GM19463 (cell line): Measurements from ENCODE around the gene CLDN20.
"Not testable (repeated sequence)": the region's sequence is repeated elsewhere in the genome, so short reads cannot be mapped to it uniquely, and the experiment has no call there.

Source experiments
- ATAC-seq: cut with Tn5 transposase; IDR thresholded peaks from one replicate; pipeline ENCODE4 v1.9.1; 2021; ENCODE audit warnings: mild to moderate bottlenecking, moderate library complexity; ENCODE audit not compliant: unreplicated experiment

Gene CLDN20

DNA sequence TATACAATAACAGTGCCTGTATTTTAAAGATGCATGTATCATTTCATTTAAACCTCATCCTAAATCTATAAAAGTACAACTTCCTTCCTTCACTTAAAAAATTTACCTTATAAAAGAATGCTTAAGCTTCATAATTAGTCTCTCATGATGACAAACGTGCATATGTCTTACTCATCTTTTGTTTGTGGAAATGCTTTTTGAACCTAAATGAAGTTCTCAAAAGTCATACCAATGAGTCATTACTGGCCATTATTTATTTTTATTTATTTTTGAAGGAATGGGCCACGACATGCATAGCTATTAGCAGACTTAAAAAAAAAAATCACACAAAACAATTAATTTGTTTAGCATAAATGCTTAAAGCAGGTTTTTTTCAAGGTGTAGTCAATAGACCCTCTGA, 46.8 kb downstream of the CLDN20 start:
- ATAC-seq, result no peak

DNA sequence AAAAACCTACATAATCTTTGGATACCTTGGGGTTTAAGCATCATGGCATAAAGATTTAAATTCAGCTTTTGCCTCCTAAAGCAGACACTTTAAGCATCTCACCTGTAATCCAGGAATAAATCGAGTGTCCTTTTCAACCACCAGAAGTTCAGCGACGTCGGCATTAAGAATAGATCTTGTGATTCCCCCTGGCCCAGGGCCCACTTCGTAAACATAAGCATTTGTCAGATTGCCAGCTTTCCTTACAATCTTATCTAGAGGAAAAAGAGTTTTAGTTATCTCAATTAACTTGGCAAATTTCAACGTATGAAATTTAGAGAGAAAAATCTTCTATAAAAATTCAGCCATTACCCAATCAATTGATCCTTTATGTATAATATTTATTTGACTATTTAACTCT, 47.3 kb downstream of the CLDN20 start:
- no peak for ATAC-seq

DNA sequence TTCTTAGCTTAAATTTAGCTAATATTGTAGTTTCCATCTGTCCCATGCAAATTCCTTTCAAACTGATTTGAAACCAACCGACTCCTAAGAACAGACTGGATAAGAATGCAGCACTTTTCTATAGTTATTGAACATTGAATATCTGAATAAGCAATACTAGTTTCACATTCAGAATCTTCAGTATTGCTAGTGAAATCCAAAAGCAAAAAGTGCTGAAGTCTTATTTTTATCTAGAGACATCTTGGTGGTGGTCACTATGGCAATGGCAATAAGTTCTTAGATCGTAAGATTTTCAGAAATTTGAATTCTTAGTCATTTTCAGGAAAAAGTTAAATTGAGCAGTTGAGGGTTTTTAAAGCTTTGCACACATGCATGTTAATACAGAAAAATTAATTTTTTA, 47.8 kb downstream of the CLDN20 start:
- no peak for ATAC-seq

DNA sequence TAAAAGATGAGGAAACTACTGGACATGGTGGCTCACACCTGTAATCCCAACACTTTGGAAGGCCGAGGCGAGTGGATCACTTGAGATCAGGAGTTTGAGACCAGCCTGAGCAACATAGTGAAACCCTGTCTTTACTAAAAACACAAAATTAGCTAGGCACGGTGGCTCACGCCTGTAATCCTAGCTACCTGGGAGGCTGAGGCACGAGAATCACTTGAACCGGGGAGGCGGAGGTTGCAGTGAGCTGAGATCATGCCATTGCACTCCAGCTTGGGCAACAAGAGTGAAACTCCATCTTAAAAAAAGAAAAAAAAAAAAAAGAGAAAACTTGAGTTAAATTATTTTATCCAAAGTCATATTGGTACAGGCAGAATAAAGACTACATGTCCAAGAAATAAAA, 49.1 kb downstream of the CLDN20 start:
- not testable (repeated sequence) for ATAC-seq

DNA sequence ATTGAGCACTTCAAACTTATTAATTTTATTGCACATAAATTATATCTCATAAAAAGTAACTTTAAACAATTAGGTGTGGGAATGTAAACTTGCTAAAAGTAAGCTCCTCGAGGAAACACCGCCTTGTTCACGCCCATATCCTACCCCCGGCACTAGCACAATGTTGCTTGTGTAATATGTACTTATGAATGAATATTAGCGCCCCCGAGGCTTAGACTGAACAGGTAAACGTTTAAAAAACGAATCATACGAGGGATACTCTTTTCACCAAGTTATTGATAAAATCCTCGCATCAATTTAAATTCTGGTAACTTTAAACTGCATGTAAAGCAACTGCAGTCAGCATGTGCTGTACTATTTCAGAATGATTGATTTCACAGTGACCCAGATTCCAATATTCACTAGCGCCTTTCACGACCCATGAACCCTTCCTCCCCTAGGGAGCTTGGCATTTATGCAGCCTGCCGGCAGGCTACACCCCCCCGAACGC, 49.8 kb downstream of the CLDN20 start:
- peak; percentile 5 for ATAC-seq

DNA sequence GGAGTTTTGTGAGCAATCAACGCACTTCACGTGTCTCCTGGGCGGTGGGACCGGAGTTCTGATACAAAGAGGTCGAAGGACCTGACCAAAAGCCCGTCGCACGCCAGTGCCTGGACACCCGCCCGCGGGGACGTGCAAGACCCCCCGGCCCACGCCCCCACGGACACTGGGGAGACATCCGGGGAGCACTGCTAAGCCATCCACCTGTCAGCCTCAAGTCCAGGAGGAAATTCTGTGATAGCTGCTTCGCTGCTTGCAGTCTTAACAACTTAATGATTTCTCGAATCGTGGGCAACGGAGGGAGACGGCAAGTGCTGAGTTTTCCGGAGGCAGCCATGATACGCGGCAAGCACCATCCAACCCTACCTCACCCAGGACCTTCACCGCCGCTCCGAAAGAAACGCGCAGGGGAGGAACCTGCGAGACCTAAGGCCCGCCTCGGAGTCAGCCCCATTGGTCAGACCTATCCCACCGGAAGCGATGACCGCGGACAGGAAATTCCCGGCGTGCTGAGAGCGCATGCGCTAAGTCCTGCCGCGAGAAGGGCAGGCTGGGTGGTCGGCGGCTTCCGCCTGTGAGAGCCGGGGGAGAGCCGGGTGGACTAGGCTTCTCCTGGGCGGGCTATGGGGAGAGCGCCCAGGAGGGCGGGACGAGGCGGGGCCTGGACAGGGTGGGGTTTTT, 50.4 kb downstream of the CLDN20 start, which contains the start of gene TFB1M:
TSS of gene TFB1M (minus strand) at position 393 of the 681 bp plus-strand sequence. CDS start at position 337, 56 bp downstream.
- peak; percentile 92 for ATAC-seq

DNA sequence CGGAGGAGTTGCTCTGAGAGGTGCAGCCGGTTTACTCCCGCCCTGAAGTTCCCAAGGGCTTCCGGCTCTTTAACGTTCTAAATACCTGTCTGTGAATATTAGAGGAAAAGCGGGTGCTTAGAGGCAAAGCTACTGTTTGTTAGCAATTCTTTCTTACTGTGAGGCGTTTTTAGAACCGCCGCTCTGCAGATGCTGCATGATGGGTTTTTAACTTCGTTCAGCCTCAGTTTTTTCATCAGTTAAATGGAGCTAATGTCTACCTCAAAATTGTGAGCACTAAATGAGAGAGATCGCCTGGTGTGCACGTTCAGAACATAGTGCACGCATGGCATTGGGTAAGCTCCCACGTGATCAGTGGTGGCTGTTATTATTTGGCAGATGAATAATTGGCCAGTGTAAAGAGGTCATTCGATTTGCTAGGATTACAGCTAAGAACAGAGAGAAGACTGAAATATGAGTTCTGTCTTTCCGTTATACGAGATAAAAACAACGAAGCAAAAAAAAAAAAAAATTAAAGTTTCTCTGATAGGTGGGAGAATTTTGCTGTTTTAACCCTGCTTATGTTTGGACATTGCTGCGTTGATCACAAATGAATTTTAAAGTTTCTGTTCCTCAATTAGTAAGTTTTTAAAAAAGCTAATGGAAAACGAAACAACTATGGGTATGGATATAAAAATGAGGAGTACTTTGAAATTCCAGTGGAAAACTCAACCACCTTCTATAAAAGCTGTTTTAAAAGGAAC, 51.1 kb downstream of the CLDN20 start:
- ATAC-seq, result peak; percentile 45

DNA sequence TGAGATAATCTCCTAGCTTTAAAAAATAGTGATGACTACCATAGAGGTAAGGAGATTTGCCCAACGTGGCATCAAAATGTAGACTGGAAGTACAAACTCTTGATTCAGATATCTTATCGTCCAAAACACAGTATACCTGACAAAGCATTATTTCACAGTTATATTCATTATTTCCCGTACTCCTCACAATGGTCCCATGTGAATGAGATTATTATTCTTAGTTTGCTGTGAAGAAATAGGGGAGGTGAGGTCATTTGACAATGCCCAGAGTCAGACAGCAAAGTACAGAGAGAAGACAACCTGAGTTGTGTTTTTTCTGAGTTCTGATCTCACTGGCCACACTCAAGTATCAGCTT, 51.7 kb downstream of the CLDN20 start:
- ATAC-seq, result no peak

DNA sequence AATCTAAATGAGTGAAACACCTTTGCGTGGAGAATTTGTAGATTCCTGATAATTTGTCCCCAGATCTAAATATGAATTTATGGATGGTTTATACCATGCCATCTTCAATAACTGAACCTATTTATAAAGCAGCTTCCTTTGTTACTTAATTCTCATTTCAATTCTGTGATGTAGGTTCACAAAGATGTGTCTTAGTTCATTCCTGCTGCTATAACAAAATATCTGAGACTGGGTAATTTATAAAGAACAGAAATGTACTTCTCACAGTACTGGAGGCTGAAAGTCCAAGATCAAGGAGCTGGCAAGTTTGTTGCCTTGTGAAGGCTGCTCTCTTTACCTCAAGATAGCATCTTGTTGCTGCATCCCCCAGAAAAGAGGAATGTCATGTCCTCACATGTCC, 52.6 kb downstream of the CLDN20 start:
- no peak for ATAC-seq

DNA sequence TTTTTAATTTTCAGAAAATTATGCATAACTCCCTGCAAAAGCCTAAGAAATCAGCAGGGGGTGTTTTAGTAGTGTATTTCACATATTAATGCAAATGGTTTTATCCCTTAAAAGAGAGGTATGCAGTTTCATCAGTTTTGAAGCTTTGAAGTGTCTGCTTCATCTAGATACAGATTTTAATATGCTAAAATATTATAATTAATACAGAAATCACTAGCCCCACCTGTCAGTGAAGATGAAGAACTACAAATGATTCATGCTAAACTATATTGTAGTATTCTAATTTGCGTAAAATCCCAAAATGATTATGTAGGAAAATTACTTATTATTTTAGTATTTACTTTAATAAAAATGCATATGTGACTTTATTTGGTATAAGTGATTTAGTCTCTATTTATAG, 53.4 kb downstream of the CLDN20 start:
- no peak for ATAC-seq

DNA sequence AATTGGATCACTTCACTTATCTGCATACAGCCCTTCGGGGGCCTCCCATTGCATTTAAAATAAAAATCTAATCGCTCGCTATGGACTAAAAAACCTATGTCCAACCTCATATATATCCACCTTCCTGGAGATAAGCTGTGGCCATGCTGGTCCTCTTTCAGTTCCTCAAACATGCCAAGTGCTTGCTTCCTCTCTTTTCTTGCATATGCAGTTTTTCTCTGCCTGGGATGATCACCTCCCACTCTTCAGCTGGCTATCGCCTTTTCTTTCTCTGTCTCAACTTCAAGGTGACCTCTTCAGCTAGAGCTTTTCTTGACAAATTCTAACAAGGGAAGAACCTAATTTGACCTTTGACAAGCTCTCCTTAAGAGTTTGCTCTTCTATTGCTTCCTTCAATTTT, 56.1 kb downstream of the CLDN20 start:
- ATAC-seq, result no peak

DNA sequence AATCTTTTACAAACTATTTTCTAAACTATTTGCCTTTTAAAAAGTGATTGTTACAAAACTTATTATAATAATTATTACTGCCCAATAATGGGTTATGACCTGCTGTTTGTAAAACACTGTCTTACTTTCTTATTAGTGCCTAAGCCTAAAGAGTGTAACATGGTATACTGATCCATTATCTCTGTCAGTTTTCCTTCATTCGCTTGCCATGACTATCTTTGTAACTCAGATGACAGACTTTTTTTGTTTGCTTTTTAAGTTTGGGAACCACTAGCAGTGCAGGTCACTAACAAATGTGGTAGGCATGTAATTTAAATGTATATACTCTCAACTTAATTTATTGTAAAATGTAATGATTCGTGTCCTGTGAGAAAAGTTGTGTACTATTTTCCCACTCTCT, 60.4 kb downstream of the CLDN20 start:
- ATAC-seq, result no peak

DNA sequence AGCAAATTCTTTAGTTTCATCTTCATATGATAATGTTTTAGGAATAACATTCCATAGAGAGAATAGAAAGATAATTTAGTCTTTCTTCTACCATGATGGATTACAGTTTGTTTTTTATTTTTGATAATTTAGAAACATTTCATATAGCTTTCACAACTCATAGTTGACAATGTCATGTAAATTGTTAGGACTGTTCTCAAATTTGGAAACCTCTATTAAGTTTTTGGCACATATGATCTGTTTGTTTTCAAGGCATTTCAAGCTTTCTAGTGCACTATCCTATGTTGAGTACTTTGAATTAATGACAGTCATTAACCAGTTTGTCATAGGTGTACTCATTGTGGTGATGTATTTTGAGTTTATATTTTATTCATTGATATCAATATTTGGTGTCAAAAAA, 61.2 kb downstream of the CLDN20 start:
- no peak for ATAC-seq

DNA sequence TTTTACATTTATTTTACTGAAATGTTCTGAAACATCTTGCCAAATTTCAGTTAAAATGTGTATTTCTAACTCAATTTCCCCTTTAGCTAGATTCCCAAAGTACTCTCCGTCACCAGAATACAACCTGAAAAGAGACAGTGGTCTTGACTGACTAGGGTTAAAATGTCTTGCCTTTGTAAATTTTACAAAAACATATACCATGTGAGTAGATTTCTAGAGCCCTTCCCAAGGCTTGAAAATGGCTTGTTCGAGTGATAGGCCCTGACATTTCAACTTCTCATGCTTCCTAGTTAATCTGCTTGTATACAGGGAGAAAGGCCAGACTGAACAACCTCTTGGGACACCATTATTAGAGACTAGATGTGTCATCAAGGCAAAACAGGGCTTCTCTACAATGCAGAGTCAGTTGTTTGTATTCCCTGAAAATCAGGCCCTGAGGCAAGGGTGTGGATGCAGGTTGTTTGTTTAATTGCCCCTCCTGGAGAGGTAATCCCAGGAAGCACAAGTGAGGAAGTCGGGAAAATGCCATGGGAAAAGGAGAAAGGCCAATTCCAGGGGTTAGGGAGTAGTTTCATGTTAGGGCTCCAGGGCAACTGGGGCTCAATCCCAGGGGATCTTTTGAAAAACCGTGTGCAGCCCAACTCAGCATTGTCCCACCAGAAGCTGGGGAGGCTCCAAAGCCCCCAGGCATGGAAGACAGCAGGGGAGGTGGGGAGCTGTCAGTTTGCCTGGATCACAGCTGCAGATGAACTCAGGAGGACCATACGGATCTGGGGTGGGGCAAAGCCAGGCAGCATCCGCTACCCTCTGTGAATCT, 62.1 kb downstream of the CLDN20 start:
- no peak for ATAC-seq
